Ammon's horn (tissue), 1 donor: Measurements from ENCODE around the gene ZNF768.
A peak's percentile ranks its signal among the peaks of the same experiment; 100 is the strongest.

Experiments
- DNase-seq: peaks from one replicate; pipeline ENCODE4 v3.0.0-alpha.2; 2016; ENCODE audit warnings: low spot score

ZNF768 gene

GRCh38 chr16:30526137-30526822 is at the start of gene ZNF768:
ZNF768 (minus strand) TSS chr16:30526566; CDS start chr16:30526413, 153 bp downstream.
- DNase-seq: peak; percentile 48

GRCh38 chr16:30574678-30575077 is 48.3 kb upstream of the ZNF768 start:
- DNase-seq: no peak

GRCh38 chr16:30571445-30572322 is 45.3 kb upstream of the ZNF768 start, which contains the start of gene ZNF688:
ZNF688 (minus strand) TSS chr16:30571714; CDS start chr16:30571629, 85 bp downstream.
- peak; percentile 97 for DNase-seq

GRCh38 chr16:30570636-30571444 is 44.5 kb upstream of the ZNF768 start:
- peak; percentile 28 for DNase-seq

GRCh38 chr16:30569746-30570635 is 43.6 kb upstream of the ZNF768 start:
- no peak for DNase-seq

GRCh38 chr16:30569281-30569680 is 42.9 kb upstream of the ZNF768 start:
- no peak for DNase-seq

GRCh38 chr16:30567991-30568638 is 41.7 kb upstream of the ZNF768 start:
- no peak for DNase-seq

GRCh38 chr16:30567160-30567990 is 41.0 kb upstream of the ZNF768 start:
- DNase-seq: no peak

GRCh38 chr16:30566531-30566930 is 40.2 kb upstream of the ZNF768 start:
- no peak for DNase-seq

- DNase-seq: no peak
These were observed 39.6 kb upstream of the ZNF768 start for GRCh38 chr16:30565984-30566383.

- DNase-seq: peak; percentile 22
These were observed 39.2 kb upstream of the ZNF768 start for GRCh38 chr16:30565526-30565925.

- DNase-seq: no peak
These were observed 35.7 kb upstream of the ZNF768 start for GRCh38 chr16:30562021-30562420.

- DNase-seq: no peak
These were observed 34.9 kb upstream of the ZNF768 start for GRCh38 chr16:30561089-30561816.

GRCh38 chr16:30559690-30560089 is 33.3 kb upstream of the ZNF768 start:
- no peak for DNase-seq

GRCh38 chr16:30558789-30559377 is 32.5 kb upstream of the ZNF768 start:
- DNase-seq: no peak

GRCh38 chr16:30557957-30558788 is 31.8 kb upstream of the ZNF768 start, which contains the start of gene ZNF764:
ZNF764 (minus strand) TSS chr16:30558374; CDS start chr16:30558182, 192 bp downstream.
- peak; percentile 98 for DNase-seq

- peak; percentile 12 for DNase-seq
These were observed 31.3 kb upstream of the ZNF768 start for GRCh38 chr16:30557707-30557956.

- DNase-seq: no peak
These were observed 29.7 kb upstream of the ZNF768 start for GRCh38 chr16:30556125-30556473.
